CD4-positive, alpha-beta memory T cell (primary cell): Measurements from ENCODE around the gene REEP3. TPM values are rescaled to one million over a fixed set of nuclear protein-coding genes. Genes with fewer than 3 reads are reported as not detected.
"Not testable (repeated sequence)": the region's sequence is repeated elsewhere in the genome, so short reads cannot be mapped to it uniquely, and the experiment has no call there.

Source experiments
- CTCF ChIA-PET: fragments of 350-600 bp; sonication (Branson Sonifier 250); formaldehyde crosslinking; loops from one replicate; lab custom pipeline; 2021; ENCODE audit warnings: inconsistent platforms; ENCODE audit not compliant: partially characterized antibody; lab: Charles Lee
- POLR2A ChIA-PET: fragments of 350-600 bp; sonication (Branson Sonifier 250); formaldehyde crosslinking; loops from one replicate; lab custom pipeline; 2021; ENCODE audit not compliant: partially characterized antibody; lab: Charles Lee
- DNase-seq, 5 donors: peaks; one replicate each; pipeline versions ENCODE4 v3.0.0 to v3.0.0-alpha.2; 2020 to 2022; ENCODE audit warnings: mixed read lengths in 1 of 5
- H3K27ac ChIP-seq: one replicate; pipeline ENCODE4 v1.7.0; 2013; ENCODE audit warnings: low read depth, low read length
- H3K27me3 ChIP-seq: 2 replicates; pipeline ENCODE4 v1.7.0; 2013; ENCODE audit warnings: mild to moderate bottlenecking, low read length, moderate library complexity; ENCODE audit not compliant: insufficient read depth
- H3K36me3 ChIP-seq: 2 replicates; pipeline ENCODE4 v1.7.0; 2013; ENCODE audit warnings: mild to moderate bottlenecking, low read length, moderate library complexity; ENCODE audit not compliant: insufficient read depth
- H3K4me1 ChIP-seq: 2 replicates; pipeline ENCODE4 v1.7.0; 2013; ENCODE audit warnings: mild to moderate bottlenecking, low read length, moderate library complexity; ENCODE audit not compliant: insufficient read depth
- H3K4me3 ChIP-seq, 2 donors: one replicate each; pipeline ENCODE4 v1.7.0; 2013; ENCODE audit warnings: low read length in 2 of 2, mild to moderate bottlenecking in 1 of 2
- H3K9me3 ChIP-seq, 2 donors: one replicate each; pipeline ENCODE4 v1.7.0; 2013; ENCODE audit warnings: low read length in 2 of 2, control low read depth in 1 of 2; ENCODE audit not compliant: control insufficient read depth in 1 of 2
- H3K27ac Mint-ChIP-seq, 7 donors: one replicate each; pipeline ENCODE4 v1.8.0; 2020 to 2021; ENCODE audit warnings: mixed read lengths in 7 of 7, mild to moderate bottlenecking in 6 of 7, inconsistent platforms in 3 of 7, moderate library complexity in 3 of 7
- H3K27me3 Mint-ChIP-seq, 2 donors: one replicate each; pipeline ENCODE4 v1.8.0; 2020 to 2021; ENCODE audit warnings: mixed read lengths in 2 of 2
- H3K36me3 Mint-ChIP-seq, 2 donors: one replicate each; pipeline ENCODE4 v1.8.0; 2020 to 2021; ENCODE audit warnings: mixed read lengths in 2 of 2, inconsistent platforms in 1 of 2, mild to moderate bottlenecking in 1 of 2
- H3K4me1 Mint-ChIP-seq, 4 donors: one replicate each; pipeline ENCODE4 v1.8.0; 2020 to 2021; ENCODE audit warnings: mixed read lengths in 4 of 4, mild to moderate bottlenecking in 1 of 4
- H3K4me3 Mint-ChIP-seq, 8 donors: one replicate each; pipeline ENCODE4 v1.8.0; 2020 to 2021; ENCODE audit warnings: mixed read lengths in 8 of 8, mild to moderate bottlenecking in 7 of 8, moderate library complexity in 6 of 8, inconsistent platforms in 3 of 8
- H3K9me3 Mint-ChIP-seq, 8 donors: one replicate each; pipeline ENCODE4 v1.8.0; 2020 to 2021; ENCODE audit warnings: mixed read lengths in 8 of 8, mild to moderate bottlenecking in 5 of 8, inconsistent platforms in 3 of 8, moderate library complexity in 1 of 8
- intact Hi-C: fragments of 100-400 bp; cut with micrococcal nuclease; formaldehyde crosslinking; loops from one replicate; pipeline ENCODE4 v1.15.1; 2023
- polyA plus RNA-seq, 2 donors: library from polyadenylated mRNA; unstranded; fragments of 300-500 nt; fragmentation: Illumina TruSeq; gene quantifications; one replicate each; pipeline ENCODE4 v1.2.3, GENCODE V29; 2021
- total RNA-seq, 2 experiments: library from RNA; stranded (reverse); gene quantifications; one replicate each; pipeline ENCODE4 v1.2.3, GENCODE V29; 2021

The REEP3 gene
- total and polyA plus RNA-seq, 4 experiments from 2014 or later, result 15.3 to 23.8 (median 18.7) TPM

GRCh38 chr10:63661347-63661746 lies 140.1 kb downstream of the REEP3 start:
- CTCF ChIA-PET, result interaction anchor here (0.7 kb wide), 1 partner anchor 12 kb away, joined by 3 read pairs; no protein-coding TSS in a partner anchor
- DNase-seq, result no peak
- H3K4me3 ChIP-seq, result no peak overlapping the region
- H3K27ac Mint-ChIP-seq, result no peak overlapping the region
- H3K4me1 ChIP-seq, result no peaks in the 10 kb centered on the region
- H3K36me3 ChIP-seq, result no peaks in the 10 kb centered on the region
- no peak overlapping the region for H3K4me3 Mint-ChIP-seq
- no peaks in the 10 kb centered on the region for H3K9me3 ChIP-seq
- H3K27ac ChIP-seq, result no peak overlapping the region
- no peaks in the 10 kb centered on the region for H3K27me3 ChIP-seq
- no peaks in the 10 kb centered on the region for H3K36me3 Mint-ChIP-seq
- H3K4me1 Mint-ChIP-seq, result no peaks in the 10 kb centered on the region
- H3K27me3 Mint-ChIP-seq, result no peaks in the 10 kb centered on the region
- POLR2A ChIA-PET, result no interaction called here
- H3K9me3 Mint-ChIP-seq, result no peaks in the 10 kb centered on the region
- intact Hi-C loops, result no loop called here

- Histone ChIP-seq H3K4me3 (no peak overlapping the region), H3K27ac (no peak overlapping the region), H3K9me3 (no peaks in the 10 kb centered on the region), H3K4me1 (no peaks in the 10 kb centered on the region), H3K27me3 (no peaks in the 10 kb centered on the region), H3K36me3 (no peaks in the 10 kb centered on the region)
- Mint-ChIP-seq H3K36me3 (no peaks in the 10 kb centered on the region), H3K4me1 (no peaks in the 10 kb centered on the region), H3K27me3 (no peaks in the 10 kb centered on the region), H3K4me3 (no peak overlapping the region), H3K27ac (no peak overlapping the region), H3K9me3 (no peaks in the 10 kb centered on the region)
- CTCF ChIA-PET, result interaction anchor here (0.7 kb wide), 1 partner anchor 540 kb away, joined by 3 read pairs; no protein-coding TSS in a partner anchor
- DNase-seq, result no peak
- POLR2A ChIA-PET, result no interaction called here
- intact Hi-C loops, result no loop called here
These were observed 143.2 kb downstream of the REEP3 start for GRCh38 chr10:63664341-63664885.

GRCh38 chr10:63665006-63665580 lies 143.9 kb downstream of the REEP3 start:
- intact Hi-C loops, H3K9me3 Mint-ChIP-seq, H3K4me3 Mint-ChIP-seq, H3K27me3 Mint-ChIP-seq, H3K36me3 Mint-ChIP-seq, POLR2A ChIA-PET, CTCF ChIA-PET, H3K4me1 ChIP-seq, H3K27ac Mint-ChIP-seq, H3K27ac ChIP-seq, H3K4me3 ChIP-seq, H3K27me3 ChIP-seq, DNase-seq, H3K36me3 ChIP-seq, H3K4me1 Mint-ChIP-seq, H3K9me3 ChIP-seq: not testable (repeated sequence)

- Mint-ChIP-seq H3K27ac (peak overlapping the region in 1 of 7 donors; percentile 7), H3K36me3 (no peaks in the 10 kb centered on the region), H3K4me1 (no peaks in the 10 kb centered on the region), H3K9me3 (no peaks in the 10 kb centered on the region), H3K4me3 (no peak overlapping the region), H3K27me3 (peaks cover 0 to 4% of the 10 kb centered on the region in 2 donors)
- Histone ChIP-seq H3K36me3 (no peaks in the 10 kb centered on the region), H3K9me3 (no peaks in the 10 kb centered on the region), H3K4me1 (no peaks in the 10 kb centered on the region), H3K4me3 (no peak overlapping the region), H3K27me3 (no peaks in the 10 kb centered on the region), H3K27ac (no peak overlapping the region)
- no peak for DNase-seq
- POLR2A ChIA-PET, result no interaction called here
- CTCF ChIA-PET, result no interaction called here
- intact Hi-C loops, result no loop called here
These were observed 144.5 kb downstream of the REEP3 start for GRCh38 chr10:63665670-63666134.

- ChIA-PET POLR2A (no interaction called here), CTCF (interaction anchor here (0.5 to 1.0 kb wide), 2 partner anchors 15 to 508 kb away, joined by 3 read pairs; no protein-coding TSS in a partner anchor)
- no peak for DNase-seq
- no peak overlapping the region for H3K27ac ChIP-seq
- H3K36me3 Mint-ChIP-seq, result no peaks in the 10 kb centered on the region
- H3K9me3 ChIP-seq, result no peaks in the 10 kb centered on the region
- no peaks in the 10 kb centered on the region for H3K4me1 ChIP-seq
- no peaks in the 10 kb centered on the region for H3K9me3 Mint-ChIP-seq
- H3K4me1 Mint-ChIP-seq, result peaks cover 0 to 1% (median 0%) of the 10 kb centered on the region in 4 donors
- peaks cover 0 to 5% of the 10 kb centered on the region in 2 donors for H3K27me3 Mint-ChIP-seq
- H3K36me3 ChIP-seq, result no peaks in the 10 kb centered on the region
- H3K4me3 ChIP-seq, result no peak overlapping the region
- H3K27me3 ChIP-seq, result no peaks in the 10 kb centered on the region
- H3K4me3 Mint-ChIP-seq, result no peak overlapping the region
- no peak overlapping the region for H3K27ac Mint-ChIP-seq
- intact Hi-C loops, result no loop called here
These were observed 145.7 kb downstream of the REEP3 start for GRCh38 chr10:63666836-63667383.

GRCh38 chr10:63667596-63668480 lies 146.6 kb downstream of the REEP3 start:
- Mint-ChIP-seq H3K9me3 (no peaks in the 10 kb centered on the region), H3K4me3 (no peak overlapping the region), H3K4me1 (peaks cover 0 to 1% (median 0%) of the 10 kb centered on the region in 4 donors), H3K36me3 (no peaks in the 10 kb centered on the region), H3K27me3 (peaks cover 2 to 5% of the 10 kb centered on the region in 2 donors), H3K27ac (no peak overlapping the region)
- Histone ChIP-seq H3K4me1 (no peaks in the 10 kb centered on the region), H3K4me3 (no peak overlapping the region), H3K36me3 (no peaks in the 10 kb centered on the region), H3K27ac (no peak overlapping the region), H3K27me3 (no peaks in the 10 kb centered on the region), H3K9me3 (no peaks in the 10 kb centered on the region)
- DNase-seq, result no peak
- intact Hi-C loops, result no loop called here
- CTCF ChIA-PET, result interaction anchor here (1.0 kb wide), 1 partner anchor 14 kb away, joined by 3 read pairs; no protein-coding TSS in a partner anchor
- POLR2A ChIA-PET, result no interaction called here
